ENCODE measurements around the gene GNGT2.

GNGT2 gene

GRCh38 chr17:49210158-49211029 lies at the start of gene GNGT2, which contains the start of gene ABI3:
TSS of gene GNGT2 (minus strand) at chr17:49210574. CDS start at chr17:49207422, 3,152 bp downstream.
TSS of gene ABI3 (plus strand) at chr17:49210707. CDS start at chr17:49210725, 18 bp downstream.
- DNase-seq = peak; percentile 9

GRCh38 chr17:49259663-49260010 lies 49.3 kb upstream of the GNGT2 start:
- DNase-seq = no peak

GRCh38 chr17:49258394-49258793 lies 48.0 kb upstream of the GNGT2 start:
- DNase-seq = no peak

- DNase-seq = no peak
Observed at GRCh38 chr17:49255125-49255524, 44.8 kb upstream of the GNGT2 start.

- DNase-seq = no peak
Observed at GRCh38 chr17:49254066-49254465, 43.7 kb upstream of the GNGT2 start.

- DNase-seq = no peak
Observed at GRCh38 chr17:49252148-49252695, 41.8 kb upstream of the GNGT2 start.

GRCh38 chr17:49249890-49250522 lies 39.6 kb upstream of the GNGT2 start:
- no peak for DNase-seq

- peak; percentile 53 for DNase-seq
Observed at GRCh38 chr17:49249292-49249794, 39.0 kb upstream of the GNGT2 start.

GRCh38 chr17:49247944-49248343 lies 37.6 kb upstream of the GNGT2 start:
- DNase-seq = no peak

- DNase-seq = no peak
Observed at GRCh38 chr17:49244839-49245238, 34.5 kb upstream of the GNGT2 start.

GRCh38 chr17:49242813-49243212 lies 32.4 kb upstream of the GNGT2 start:
- DNase-seq = no peak

GRCh38 chr17:49241692-49242397 lies 31.5 kb upstream of the GNGT2 start:
- no peak for DNase-seq

GRCh38 chr17:49241040-49241439 lies 30.7 kb upstream of the GNGT2 start:
- no peak for DNase-seq

- DNase-seq = no peak
Observed at GRCh38 chr17:49240619-49241018, 30.2 kb upstream of the GNGT2 start.

- DNase-seq = no peak
Observed at GRCh38 chr17:49239963-49240362, 29.6 kb upstream of the GNGT2 start.

GRCh38 chr17:49235896-49236295 lies 25.5 kb upstream of the GNGT2 start:
- no peak for DNase-seq

GRCh38 chr17:49234509-49235080 lies 24.2 kb upstream of the GNGT2 start:
- DNase-seq = no peak

- DNase-seq = no peak
Observed at GRCh38 chr17:49231563-49231894, 21.2 kb upstream of the GNGT2 start.

GRCh38 chr17:49230636-49231562 lies 20.5 kb upstream of the GNGT2 start, which contains the start of gene PHOSPHO1:
TSS of gene PHOSPHO1 (minus strand) at chr17:49230787. CDS start at chr17:49226691, 4,096 bp downstream.
- peak; percentile 80 for DNase-seq

GRCh38 chr17:49229805-49230600 lies 19.6 kb upstream of the GNGT2 start:
- no peak for DNase-seq
